HL-60/S4 treated with retinoic acid at 250 ng/mL for 4 days and 3 days (cell line): ENCODE measurements around the gene PDE1A.
"Not testable (repeated sequence)": the region's sequence is repeated elsewhere in the genome, so short reads cannot be mapped to it uniquely, and the experiment has no call there.

Source experiments
- in situ Hi-C: fragments of 300-500 bp; cut with MboI; formaldehyde crosslinking; loops from 2 replicates; pipeline ENCODE4 v1.7.0; 2022; ENCODE audit warnings: low sequenced_read_pairs

Gene PDE1A

GRCh38 chr2:182281276-182281675 lies 145.6 kb downstream of the PDE1A start:
- in situ Hi-C loops, result no loop called here

- in situ Hi-C loops, result no loop called here
Observed at GRCh38 chr2:182280118-182280517, 146.7 kb downstream of the PDE1A start.

- in situ Hi-C loops, result not testable (repeated sequence)
Observed at GRCh38 chr2:182276662-182277061, 150.2 kb downstream of the PDE1A start.

- in situ Hi-C loops, result no loop called here
Observed at GRCh38 chr2:182267971-182268370, 158.9 kb downstream of the PDE1A start.

GRCh38 chr2:182266909-182267308 lies 159.9 kb downstream of the PDE1A start:
- in situ Hi-C loops, result no loop called here

GRCh38 chr2:182265718-182266117 lies 161.1 kb downstream of the PDE1A start:
- in situ Hi-C loops, result no loop called here

- in situ Hi-C loops, result no loop called here
Observed at GRCh38 chr2:182261860-182262387, 164.9 kb downstream of the PDE1A start.

- in situ Hi-C loops, result no loop called here
Observed at GRCh38 chr2:182259629-182260150, 167.1 kb downstream of the PDE1A start.

- in situ Hi-C loops, result no loop called here
Observed at GRCh38 chr2:182252534-182252933, 174.3 kb downstream of the PDE1A start.

- in situ Hi-C loops, result no loop called here
Observed at GRCh38 chr2:182248898-182249297, 177.9 kb downstream of the PDE1A start.

- in situ Hi-C loops, result no loop called here
Observed at GRCh38 chr2:182248362-182248761, 178.5 kb downstream of the PDE1A start.

- in situ Hi-C loops, result no loop called here
Observed at GRCh38 chr2:182247831-182248230, 179.0 kb downstream of the PDE1A start.

GRCh38 chr2:182245963-182246362 lies 180.9 kb downstream of the PDE1A start:
- in situ Hi-C loops, result no loop called here

- in situ Hi-C loops, result no loop called here
Observed at GRCh38 chr2:182242609-182243008, 184.2 kb downstream of the PDE1A start.

- in situ Hi-C loops, result no loop called here
Observed at GRCh38 chr2:182241936-182242335, 184.9 kb downstream of the PDE1A start.

- in situ Hi-C loops, result no loop called here
Observed at GRCh38 chr2:182240862-182241371, 185.9 kb downstream of the PDE1A start.

GRCh38 chr2:182230561-182230960 lies 196.3 kb downstream of the PDE1A start:
- in situ Hi-C loops, result no loop called here

GRCh38 chr2:182229297-182229696 lies 197.5 kb downstream of the PDE1A start:
- in situ Hi-C loops, result no loop called here

- in situ Hi-C loops, result no loop called here
Observed at GRCh38 chr2:182228741-182229140, 198.1 kb downstream of the PDE1A start.

- in situ Hi-C loops, result no loop called here
Observed at GRCh38 chr2:182228073-182228473, 198.8 kb downstream of the PDE1A start.

- in situ Hi-C loops, result no loop called here
Observed at GRCh38 chr2:182226807-182227206, 200.0 kb downstream of the PDE1A start.

- in situ Hi-C loops, result no loop called here
Observed at GRCh38 chr2:182224669-182225068, 202.2 kb downstream of the PDE1A start.

GRCh38 chr2:182220998-182221397 lies 205.8 kb downstream of the PDE1A start:
- in situ Hi-C loops, result no loop called here
